Non-pigmented ciliary epithelial cell (primary cell): Measurements from ENCODE around the gene CACFD1.

Experiments
- DNase-seq: peaks from one replicate; pipeline ENCODE4 v3.0.0-alpha.2; 2010; ENCODE audit warnings: low read depth

The CACFD1 gene

DNA sequence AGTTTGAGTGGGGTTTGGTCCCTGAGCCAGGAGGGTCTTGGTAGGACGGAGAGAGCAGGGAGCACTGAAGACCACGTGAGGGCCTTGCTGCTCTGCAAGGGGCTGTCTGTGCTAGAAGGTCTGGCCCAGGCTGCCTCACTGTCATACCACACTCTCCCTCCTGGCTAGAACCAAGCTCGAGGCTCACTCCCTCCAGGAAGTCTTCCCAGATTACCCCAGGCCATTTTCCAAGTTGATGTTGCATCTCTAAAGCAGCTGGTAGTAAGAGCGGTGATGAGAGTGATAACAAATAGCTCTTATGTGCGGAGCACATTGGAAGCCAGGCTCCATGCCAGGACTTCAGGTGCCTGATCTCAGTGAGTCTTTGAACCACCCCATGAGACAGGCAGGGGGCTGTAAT lies 58.4 kb downstream of the CACFD1 start:
- no peak for DNase-seq

DNA sequence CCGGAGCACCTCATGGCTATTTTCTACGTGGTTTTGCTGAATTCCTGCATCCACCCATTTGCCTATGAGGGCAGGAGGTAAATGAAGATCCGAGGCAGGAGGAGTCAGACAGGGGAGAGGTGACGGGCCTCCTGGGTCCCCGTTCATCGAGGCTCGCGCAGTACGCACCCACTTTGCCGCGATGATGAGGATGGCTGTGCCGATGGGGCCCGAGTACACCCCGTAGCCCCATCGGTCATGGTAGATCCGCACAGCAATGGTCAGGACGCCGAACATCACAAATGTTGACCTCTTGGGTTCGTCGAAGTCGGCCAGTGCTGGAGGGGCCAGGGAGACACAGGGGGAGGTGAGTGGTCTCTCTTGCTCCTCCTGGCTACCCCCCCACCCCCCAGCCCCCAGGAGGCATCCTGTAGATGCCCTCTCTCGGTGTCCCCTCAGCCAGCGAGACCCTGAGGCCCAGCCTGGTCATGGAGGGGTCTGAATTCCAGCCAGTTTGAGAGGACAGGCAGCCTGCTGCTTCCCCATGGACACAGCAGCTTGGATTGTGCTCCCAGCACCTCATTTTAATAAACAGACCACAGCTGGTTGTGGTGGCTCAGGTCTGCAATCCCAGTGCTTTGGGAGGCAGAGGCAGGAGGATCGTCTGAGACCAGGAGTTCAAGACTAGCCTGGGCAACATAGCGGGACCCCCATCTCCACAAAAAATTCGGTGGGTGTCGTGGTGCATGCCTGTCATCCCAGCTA lies 59.1 kb downstream of the CACFD1 start:
- no peak for DNase-seq

- DNase-seq: no peak
These were observed 59.9 kb downstream of the CACFD1 start for GRCh38 chr9:133519693-133520092.

DNA sequence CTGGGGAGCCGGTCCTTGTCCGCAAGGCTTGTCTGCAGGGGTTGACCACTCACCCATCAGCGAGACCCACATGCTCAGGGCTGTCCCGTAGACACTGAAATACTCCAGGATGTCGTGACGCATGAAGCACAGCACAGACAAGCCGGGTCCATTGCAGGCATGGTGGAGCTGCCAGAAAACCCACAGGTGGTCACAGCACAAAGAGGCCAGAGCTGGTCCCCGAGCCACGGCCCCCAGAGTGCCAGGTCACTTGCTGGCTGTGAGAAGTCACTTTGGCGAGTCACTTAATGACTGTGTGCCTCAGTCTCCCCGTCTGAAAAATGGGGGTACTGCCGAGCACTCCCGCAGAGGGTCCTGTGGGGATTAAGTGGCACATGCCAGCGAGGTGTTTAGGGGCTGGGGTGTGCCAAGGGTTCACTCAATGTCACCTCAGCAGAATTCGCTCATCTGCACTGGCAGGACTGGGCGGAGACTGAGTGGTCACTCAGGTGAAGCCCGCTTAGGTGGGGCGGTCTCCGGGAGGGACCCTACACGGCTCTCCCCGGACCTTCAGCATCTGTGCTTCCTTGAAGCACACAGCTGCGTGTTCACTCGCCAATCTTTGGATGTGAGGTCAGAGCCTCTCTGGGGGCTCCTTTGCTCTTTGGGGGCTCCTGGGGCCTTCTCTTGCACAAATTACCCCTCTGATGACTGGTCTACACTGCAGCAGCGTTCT lies 60.5 kb downstream of the CACFD1 start:
- no peak for DNase-seq
